H9 (cell line): ENCODE results near the gene MFSD6. TPM values are rescaled to one million over a fixed set of nuclear protein-coding genes. Genes with fewer than 3 reads are reported as not detected.

ENCODE experiments used
- DNase-seq: peaks from one replicate; pipeline ENCODE4 v3.0.0-alpha.2; 2017
- H2AFZ ChIP-seq: one replicate; pipeline ENCODE4 v1.6.1; 2013; ENCODE audit warnings: mild to moderate bottlenecking, low read length, control low read depth, moderate library complexity
- H2AK5ac ChIP-seq: 2 replicates; pipeline ENCODE4 v1.6.1; 2013; ENCODE audit warnings: low read length, control low read depth, mixed read lengths; ENCODE audit not compliant: insufficient read length
- H2BK120ac ChIP-seq: one replicate; pipeline ENCODE4 v1.6.1; 2013; ENCODE audit warnings: low read depth, mild to moderate bottlenecking, low read length, control low read depth, inconsistent platforms; ENCODE audit not compliant: poor library complexity, severe bottlenecking
- H2BK12ac ChIP-seq: 2 replicates; pipeline ENCODE4 v1.6.1; 2013; ENCODE audit warnings: low read length, control low read depth, mixed read lengths, low read depth; ENCODE audit not compliant: insufficient read length
- H2BK15ac ChIP-seq: 2 replicates; pipeline ENCODE4 v1.6.1; 2013; ENCODE audit warnings: low read depth, low read length, control low read depth
- H2BK20ac ChIP-seq: one replicate; pipeline ENCODE4 v1.6.1; 2013; ENCODE audit warnings: low read depth, mild to moderate bottlenecking, low read length, control low read depth, inconsistent platforms; ENCODE audit not compliant: poor library complexity, severe bottlenecking
- H2BK5ac ChIP-seq: 2 replicates; pipeline ENCODE4 v1.6.1; 2013; ENCODE audit warnings: low read length, control low read depth, mixed read lengths; ENCODE audit not compliant: insufficient read length
- H3K14ac ChIP-seq: 2 replicates; pipeline ENCODE4 v1.6.1; 2013; ENCODE audit warnings: low read length, control low read depth; ENCODE audit not compliant: insufficient read depth
- H3K18ac ChIP-seq: 2 replicates; pipeline ENCODE4 v1.6.1; 2013; ENCODE audit warnings: low read depth, mild to moderate bottlenecking, mixed read lengths, low read length, control low read depth; ENCODE audit not compliant: insufficient read length
- H3K23ac ChIP-seq: 2 replicates; pipeline ENCODE4 v1.6.1; 2013; ENCODE audit warnings: low read length, control low read depth, mixed read lengths, low read depth; ENCODE audit not compliant: insufficient read length
- H3K23me2 ChIP-seq: 2 replicates; pipeline ENCODE4 v1.6.1; 2013; ENCODE audit warnings: low read depth, mild to moderate bottlenecking, mixed read lengths, low read length, control low read depth; ENCODE audit not compliant: insufficient read length, poor library complexity, severe bottlenecking
- H3K27ac ChIP-seq: 2 replicates; pipeline ENCODE4 v1.5.1; 2013; ENCODE audit warnings: low read length, control low read depth, mixed read lengths, low read depth; ENCODE audit not compliant: insufficient read length
- H3K27me3 ChIP-seq: 2 replicates; pipeline ENCODE4 v1.6.1; 2013; ENCODE audit warnings: low read length, control low read depth, inconsistent platforms; ENCODE audit not compliant: insufficient read depth
- H3K4ac ChIP-seq: 2 replicates; pipeline ENCODE4 v1.6.1; 2013; ENCODE audit warnings: low read depth, mild to moderate bottlenecking, control low read depth, inconsistent platforms, low read length, moderate library complexity
- H3K4me1 ChIP-seq: 2 replicates; pipeline ENCODE4 v1.6.1; 2013; ENCODE audit warnings: low read length, control low read depth, inconsistent platforms; ENCODE audit not compliant: insufficient read depth
- H3K4me2 ChIP-seq: 2 replicates; pipeline ENCODE4 v1.6.1; 2013; ENCODE audit warnings: low read length, control low read depth, mixed read lengths; ENCODE audit not compliant: insufficient read length, insufficient read depth
- H3K56ac ChIP-seq: 2 replicates; pipeline ENCODE4 v1.6.1; 2013; ENCODE audit warnings: low read depth, mild to moderate bottlenecking, mixed read lengths, low read length, control low read depth; ENCODE audit not compliant: insufficient read length
- H3K79me1 ChIP-seq: 2 replicates; pipeline ENCODE4 v1.6.1; 2013; ENCODE audit warnings: low read depth, mild to moderate bottlenecking, moderate library complexity, low read length, control low read depth, inconsistent platforms; ENCODE audit not compliant: insufficient read depth, poor library complexity, severe bottlenecking
- H3K79me2 ChIP-seq: 2 replicates; pipeline ENCODE4 v1.6.1; 2013; ENCODE audit warnings: low read length, control low read depth, inconsistent platforms; ENCODE audit not compliant: insufficient read depth
- H3K9ac ChIP-seq: 2 replicates; pipeline ENCODE4 v1.6.1; 2013; ENCODE audit warnings: low read length, control low read depth, mixed read lengths; ENCODE audit not compliant: insufficient read length; ENCODE audit errors: extremely low read depth
- H3K9me3 ChIP-seq: one replicate; pipeline ENCODE4 v1.6.1; 2013; ENCODE audit warnings: low read depth, low read length, inconsistent platforms; ENCODE audit not compliant: control insufficient read depth
- H3T11ph ChIP-seq: one replicate; pipeline ENCODE4 v1.6.1; 2013; ENCODE audit warnings: mild to moderate bottlenecking, low read length, control low read depth, inconsistent platforms
- H4K20me1 ChIP-seq: one replicate; pipeline ENCODE4 v1.6.1; 2013; ENCODE audit not compliant: control insufficient read depth, insufficient read length, insufficient read depth
- H4K5ac ChIP-seq: 2 replicates; pipeline ENCODE4 v1.6.1; 2013; ENCODE audit warnings: low read depth, mild to moderate bottlenecking, mixed read lengths, low read length, control low read depth; ENCODE audit not compliant: insufficient read length
- H4K8ac ChIP-seq: replicated peaks from 2 replicates; pipeline ENCODE4 v1.6.1; 2013; ENCODE audit warnings: low read length, control low read depth, mixed read lengths, low read depth; ENCODE audit not compliant: insufficient read length
- H4K91ac ChIP-seq: 2 replicates; pipeline ENCODE4 v1.6.1; 2013; ENCODE audit warnings: low read depth, mild to moderate bottlenecking, moderate library complexity, mixed read lengths, low read length, control low read depth; ENCODE audit not compliant: insufficient read length
- H3K27ac Mint-ChIP-seq, 3 experiments: 2 replicates in 2 of 3; 3 replicates in 1 of 3; pipeline ENCODE4 v1.8.0; 2020 to 2021; ENCODE audit warnings: mixed read lengths in 3 of 3, mild to moderate bottlenecking in 1 of 3, moderate library complexity in 1 of 3
- H3K27me3 Mint-ChIP-seq: 2 replicates; pipeline ENCODE4 v1.8.0; 2021; ENCODE audit warnings: low read depth, mild to moderate bottlenecking, moderate library complexity, mixed read lengths
- H3K36me3 Mint-ChIP-seq, 3 experiments: 2 replicates in 2 of 3; 3 replicates in 1 of 3; pipeline ENCODE4 v1.8.0; 2020 to 2021; ENCODE audit warnings: low read depth in 3 of 3, mixed read lengths in 3 of 3; ENCODE audit not compliant: insufficient read depth in 1 of 3
- H3K4me1 Mint-ChIP-seq, 2 experiments: 2 replicates each; pipeline ENCODE4 v1.8.0; 2020; ENCODE audit warnings: mixed read lengths in 2 of 2
- H3K4me3 Mint-ChIP-seq, 2 experiments: 2 replicates in 1 of 2; 3 replicates in 1 of 2; pipeline ENCODE4 v1.8.0; 2020 to 2021; ENCODE audit warnings: mild to moderate bottlenecking in 2 of 2, mixed read lengths in 2 of 2, moderate library complexity in 1 of 2
- H3K9me3 Mint-ChIP-seq, 2 experiments: 2 replicates in 1 of 2; 3 replicates in 1 of 2; pipeline ENCODE4 v1.8.0; 2020; ENCODE audit warnings: mild to moderate bottlenecking in 2 of 2, mixed read lengths in 2 of 2, moderate library complexity in 1 of 2
- WGBS: extraction: QIAGEN DNeasy Blood & Tissue Kit; methylation state at CpG from one replicate; pipeline ENCODE4 v1.1.7; 2013; ENCODE audit warnings: missing lambda C conversion rate, low lambda C conversion rate, mixed read lengths; ENCODE audit not compliant: insufficient read length; ENCODE audit errors: extremely low coverage; 5-methylcytosine and 5-hydroxymethylcytosine counted together
- total RNA-seq: library from RNA; stranded (reverse); gene quantifications from 2 replicates; pipeline ENCODE4 v1.2.1, GENCODE V29; 2021
- TF ChIP-seq, protein P1 (sequence below): fragments of 200-600 bp; sonication (generic); conservative IDR thresholded peaks from 3 replicates; pipeline ENCODE4 v1.8.0; 2021; ENCODE audit warnings: antibody characterized with exemption, mild to moderate bottlenecking

MFSD6 gene
- total RNA-seq, 1 experiment from 2014 or later: 4.0 TPM

- Histone ChIP-seq H3K79me2 (no peaks in the 10 kb centered on the region), H2BK5ac (no peak overlapping the region), H3T11ph (no peak overlapping the region), H3K4me1 (0 out of 2 replicates have a peak, but pooled peaks cover 3% of the 10 kb centered on the region), H4K5ac (no peak overlapping the region), H3K4me2 (no peak overlapping the region), H3K23me2 (peaks cover 1% of the 10 kb centered on the region), H3K4ac (no peak overlapping the region), H3K9ac (no peak overlapping the region), H3K14ac (no peak overlapping the region), H3K18ac (no peak overlapping the region), H4K20me1 (no peaks in the 10 kb centered on the region), H3K27me3 (no peaks in the 10 kb centered on the region), H4K91ac (no peak overlapping the region), H2BK12ac (no peak overlapping the region), H2AFZ (no peak overlapping the region), H2BK15ac (no peak overlapping the region), H3K23ac (no peak overlapping the region), H3K9me3 (no peaks in the 10 kb centered on the region), H2BK20ac (no peak overlapping the region), H3K56ac (no peak overlapping the region), H2AK5ac (no peak overlapping the region), H2BK120ac (no peak overlapping the region), H3K27ac (no peak overlapping the region), H4K8ac (no peak overlapping the region), H3K79me1 (no peaks in the 10 kb centered on the region)
- no CpG with 5 or more reads among the region's 6 CpGs for whole genome bisulfite sequencing
- Mint-ChIP-seq H3K9me3 (peaks cover 50% of the 10 kb centered on the region in 2 experiments), H3K36me3 (peaks cover 36 to 56% (median 40%) of the 10 kb centered on the region in 3 experiments), H3K27ac (no peak overlapping the region), H3K27me3 (no peaks in the 10 kb centered on the region; the same call in 1 of the 2 replicates), H3K4me1 (peaks cover 18 to 23% of the 10 kb centered on the region in 2 experiments), H3K4me3 (no peak overlapping the region)
- no peak for DNase-seq
- TF ChIP-seq, protein P1, sequence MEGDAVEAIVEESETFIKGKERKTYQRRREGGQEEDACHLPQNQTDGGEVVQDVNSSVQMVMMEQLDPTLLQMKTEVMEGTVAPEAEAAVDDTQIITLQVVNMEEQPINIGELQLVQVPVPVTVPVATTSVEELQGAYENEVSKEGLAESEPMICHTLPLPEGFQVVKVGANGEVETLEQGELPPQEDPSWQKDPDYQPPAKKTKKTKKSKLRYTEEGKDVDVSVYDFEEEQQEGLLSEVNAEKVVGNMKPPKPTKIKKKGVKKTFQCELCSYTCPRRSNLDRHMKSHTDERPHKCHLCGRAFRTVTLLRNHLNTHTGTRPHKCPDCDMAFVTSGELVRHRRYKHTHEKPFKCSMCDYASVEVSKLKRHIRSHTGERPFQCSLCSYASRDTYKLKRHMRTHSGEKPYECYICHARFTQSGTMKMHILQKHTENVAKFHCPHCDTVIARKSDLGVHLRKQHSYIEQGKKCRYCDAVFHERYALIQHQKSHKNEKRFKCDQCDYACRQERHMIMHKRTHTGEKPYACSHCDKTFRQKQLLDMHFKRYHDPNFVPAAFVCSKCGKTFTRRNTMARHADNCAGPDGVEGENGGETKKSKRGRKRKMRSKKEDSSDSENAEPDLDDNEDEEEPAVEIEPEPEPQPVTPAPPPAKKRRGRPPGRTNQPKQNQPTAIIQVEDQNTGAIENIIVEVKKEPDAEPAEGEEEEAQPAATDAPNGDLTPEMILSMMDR: no peak
Observed at GRCh38 chr2:190540048-190540447, 131.9 kb downstream of the MFSD6 start.
